GM12875 (cell line): ENCODE measurements around the gene KTN1.

Experiments used
- H3K4me3 ChIP-seq: one replicate; pipeline ENCODE4 v1.5.1; 2011; ENCODE audit warnings: low read depth, low read length, control low read depth
- TF ChIP-seq, protein P1 (sequence below): IDR thresholded peaks from 2 replicates; pipeline ENCODE4 v1.5.1; 2011; ENCODE audit warnings: low read depth, mild to moderate bottlenecking, control low read depth, inconsistent platforms, low read length, moderate library complexity, borderline replicate concordance; ENCODE audit not compliant: insufficient read depth

KTN1 gene

DNA sequence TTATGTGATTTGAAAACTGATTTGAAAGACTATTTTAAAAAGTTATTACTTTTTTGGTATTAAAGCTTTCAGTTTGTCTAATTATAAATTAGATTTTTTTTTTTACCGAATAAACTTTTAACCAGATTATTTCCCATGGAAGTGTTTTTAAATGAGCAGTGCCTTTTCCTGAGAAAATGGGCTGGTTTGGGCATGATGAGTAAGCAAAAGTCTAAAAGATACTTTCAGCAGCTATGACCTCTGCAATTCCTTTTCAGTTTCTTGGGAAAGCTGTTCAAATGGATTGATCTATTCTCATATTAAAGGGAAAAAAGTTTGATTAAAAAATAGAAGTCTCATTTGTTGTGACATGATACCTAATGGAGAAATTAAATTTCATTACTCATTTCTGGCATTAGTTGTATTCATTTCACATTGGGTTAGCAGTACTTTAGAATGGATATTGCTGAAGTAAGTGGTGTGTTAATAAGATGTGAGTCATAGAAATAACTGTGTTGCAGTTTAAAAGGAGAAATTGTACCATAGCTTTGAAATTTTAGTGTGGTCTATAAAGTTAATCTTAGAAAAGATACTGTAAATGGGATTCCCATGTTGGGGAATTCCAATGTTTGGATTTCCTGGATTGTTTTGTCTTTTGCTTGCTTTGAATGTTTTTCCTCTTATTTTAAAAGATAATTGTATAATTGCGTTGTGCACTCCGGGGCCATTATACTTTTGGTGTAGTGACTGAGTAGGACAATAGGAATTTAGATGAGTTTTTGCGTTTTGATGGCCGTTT lies 21.0 kb downstream of the KTN1 start:
- H3K4me3 ChIP-seq = no peak overlapping the region
- TF ChIP-seq, protein P1, sequence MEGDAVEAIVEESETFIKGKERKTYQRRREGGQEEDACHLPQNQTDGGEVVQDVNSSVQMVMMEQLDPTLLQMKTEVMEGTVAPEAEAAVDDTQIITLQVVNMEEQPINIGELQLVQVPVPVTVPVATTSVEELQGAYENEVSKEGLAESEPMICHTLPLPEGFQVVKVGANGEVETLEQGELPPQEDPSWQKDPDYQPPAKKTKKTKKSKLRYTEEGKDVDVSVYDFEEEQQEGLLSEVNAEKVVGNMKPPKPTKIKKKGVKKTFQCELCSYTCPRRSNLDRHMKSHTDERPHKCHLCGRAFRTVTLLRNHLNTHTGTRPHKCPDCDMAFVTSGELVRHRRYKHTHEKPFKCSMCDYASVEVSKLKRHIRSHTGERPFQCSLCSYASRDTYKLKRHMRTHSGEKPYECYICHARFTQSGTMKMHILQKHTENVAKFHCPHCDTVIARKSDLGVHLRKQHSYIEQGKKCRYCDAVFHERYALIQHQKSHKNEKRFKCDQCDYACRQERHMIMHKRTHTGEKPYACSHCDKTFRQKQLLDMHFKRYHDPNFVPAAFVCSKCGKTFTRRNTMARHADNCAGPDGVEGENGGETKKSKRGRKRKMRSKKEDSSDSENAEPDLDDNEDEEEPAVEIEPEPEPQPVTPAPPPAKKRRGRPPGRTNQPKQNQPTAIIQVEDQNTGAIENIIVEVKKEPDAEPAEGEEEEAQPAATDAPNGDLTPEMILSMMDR = no peak

DNA sequence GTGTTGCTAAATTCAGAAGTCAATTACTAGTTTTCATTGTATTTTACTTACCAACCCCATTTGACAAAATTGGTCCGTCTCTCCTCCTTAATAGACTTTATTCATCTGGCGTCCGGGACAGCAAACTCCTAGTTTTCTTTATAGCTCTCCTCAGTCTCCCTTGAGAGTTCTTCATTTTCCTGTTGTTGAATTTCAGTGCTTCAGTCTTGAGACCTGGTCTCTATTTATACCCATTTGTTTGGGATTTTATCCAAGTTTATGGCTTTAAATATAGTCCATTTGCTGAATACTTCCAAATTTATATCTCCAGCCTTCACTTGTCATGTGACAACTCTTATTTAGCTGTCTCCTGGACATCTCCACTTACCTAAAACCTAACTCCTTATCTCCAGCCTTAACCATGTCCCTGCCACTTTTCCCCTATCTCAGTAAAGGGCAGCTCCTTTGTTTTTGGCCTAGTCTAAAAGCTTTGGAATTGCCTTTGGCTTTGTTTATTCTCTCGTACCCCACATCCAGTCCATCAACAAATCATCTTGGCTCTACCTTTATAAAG lies 23.5 kb downstream of the KTN1 start:
- TF ChIP-seq, protein P1 = no peak

DNA sequence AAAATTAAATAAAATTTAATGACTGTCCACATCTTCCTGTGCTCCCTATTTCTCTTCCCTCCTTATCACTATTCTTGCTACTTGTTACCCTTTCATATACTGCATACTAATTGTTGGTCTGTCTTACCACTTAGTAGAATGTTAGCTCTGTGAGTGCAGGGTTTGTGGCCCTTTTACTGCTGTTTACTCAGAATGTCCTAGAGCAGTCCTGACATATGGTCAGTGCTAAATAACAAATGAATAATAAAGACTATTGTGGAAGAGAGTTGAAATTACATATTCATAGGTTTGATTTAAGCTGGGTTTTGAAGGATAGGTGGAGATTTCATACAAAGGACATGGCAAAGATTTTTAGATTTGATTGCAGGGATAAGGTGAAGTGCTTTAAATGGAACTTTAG lies 24.5 kb downstream of the KTN1 start:
- TF ChIP-seq, protein P1 = no peak
- no peak overlapping the region for H3K4me3 ChIP-seq

More for the DNA sequence above, 23.5 kb downstream of the KTN1 start:
- no peak overlapping the region for H3K4me3 ChIP-seq

DNA sequence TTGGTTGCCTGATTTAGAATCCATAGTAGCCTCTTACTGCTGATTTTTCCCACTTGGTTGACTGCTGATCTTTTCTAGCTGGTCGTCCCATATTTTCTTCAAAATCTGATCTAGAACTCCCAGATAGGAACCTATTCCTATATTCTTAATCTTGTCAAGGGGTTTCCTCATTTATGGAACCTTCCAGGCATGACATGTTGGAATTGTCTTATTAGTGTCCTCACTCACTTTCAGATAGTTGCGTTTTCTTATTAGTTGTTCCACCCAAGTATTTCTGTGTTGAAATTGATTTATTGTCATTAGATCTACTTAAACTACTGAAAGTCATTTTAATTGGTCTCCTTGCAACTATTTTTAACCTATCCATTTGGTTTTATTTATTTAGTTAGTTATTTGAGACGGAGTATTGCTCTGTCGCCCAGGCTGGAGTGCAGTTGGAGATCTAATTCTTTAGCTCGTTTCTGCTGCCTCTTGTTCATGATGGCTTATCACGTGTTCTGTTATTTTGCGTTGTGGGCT lies 25.0 kb downstream of the KTN1 start:
- H3K4me3 ChIP-seq = no peak overlapping the region
- TF ChIP-seq, protein P1 = no peak

DNA sequence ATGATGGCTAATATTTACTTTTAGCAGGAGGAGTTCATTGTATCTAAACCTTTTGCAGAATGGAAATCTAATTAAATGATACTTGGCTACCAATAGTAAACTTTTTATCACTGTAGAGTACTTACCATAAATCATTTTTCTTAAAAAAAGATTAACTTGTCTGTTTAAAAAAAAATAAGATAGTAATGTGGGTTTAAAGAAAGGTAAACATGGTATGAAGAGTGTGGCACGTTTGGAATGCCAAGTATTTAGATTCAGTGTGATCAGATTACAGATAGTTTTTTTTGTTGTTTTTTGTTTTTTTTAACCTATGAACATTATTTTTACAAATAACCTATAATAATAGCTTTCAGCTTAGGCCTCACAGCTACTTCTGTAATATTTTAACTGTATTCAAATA lies 25.8 kb downstream of the KTN1 start:
- H3K4me3 ChIP-seq = no peak overlapping the region
- TF ChIP-seq, protein P1 = no peak

DNA sequence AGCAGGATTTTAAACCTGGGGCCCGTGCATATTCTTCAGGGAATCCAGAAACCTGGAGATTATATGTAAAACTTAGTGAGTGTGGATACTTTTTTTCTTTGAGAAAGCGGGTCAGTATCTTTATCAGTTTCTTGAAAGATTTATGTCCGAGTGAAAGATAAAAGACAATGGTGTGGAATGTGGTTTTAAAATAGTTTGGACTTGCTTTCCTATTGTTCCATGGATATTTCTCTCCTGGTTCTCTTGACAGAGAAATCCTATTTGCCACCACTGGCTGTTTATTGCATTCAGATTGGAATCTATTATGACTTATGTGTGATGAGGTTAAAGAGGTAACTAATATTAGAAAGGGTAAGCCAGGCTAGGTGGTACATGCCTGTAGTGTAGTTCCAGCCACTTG lies 27.4 kb downstream of the KTN1 start:
- no peak overlapping the region for H3K4me3 ChIP-seq
- TF ChIP-seq, protein P1 = no peak

DNA sequence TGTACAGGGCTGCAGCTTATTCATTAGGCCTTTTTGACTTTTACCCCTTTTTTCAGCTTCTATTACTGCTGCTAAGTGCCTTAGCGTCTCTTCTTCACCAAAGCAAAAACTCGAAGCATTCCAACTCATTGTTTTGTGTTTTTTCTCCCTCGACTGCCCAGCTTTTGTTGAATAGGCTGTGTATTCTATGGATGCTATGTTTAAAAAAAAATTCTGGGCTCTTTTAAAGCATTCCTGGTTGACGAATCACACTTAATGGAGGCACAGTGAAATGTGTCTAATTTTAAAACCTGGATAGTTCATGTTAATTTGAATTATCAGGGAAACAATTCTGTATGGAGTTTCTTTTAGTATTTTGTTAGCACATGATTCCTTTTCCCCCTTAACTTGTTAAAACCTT lies 29.7 kb downstream of the KTN1 start:
- H3K4me3 ChIP-seq = no peak overlapping the region
- TF ChIP-seq, protein P1 = no peak
